IPS-20b (cell line): ENCODE measurements around the gene TOP2A.
"Not testable (repeated sequence)": the region's sequence is repeated elsewhere in the genome, so short reads cannot be mapped to it uniquely, and the experiment has no call there.

Experiments used
- H3K27ac ChIP-seq: one replicate; pipeline ENCODE4 v1.5.1; 2013; ENCODE audit warnings: low read length
- H3K27me3 ChIP-seq: 2 replicates; pipeline ENCODE4 v1.6.1; 2013; ENCODE audit warnings: mild to moderate bottlenecking, low read length, inconsistent platforms; ENCODE audit not compliant: insufficient read depth
- H3K36me3 ChIP-seq: 2 replicates; pipeline ENCODE4 v1.6.1; 2013; ENCODE audit warnings: low read depth, mild to moderate bottlenecking, inconsistent platforms, low read length, moderate library complexity; ENCODE audit not compliant: insufficient read depth
- H3K4me1 ChIP-seq: 2 replicates; pipeline ENCODE4 v1.6.1; 2013; ENCODE audit warnings: mild to moderate bottlenecking, control low read depth, inconsistent platforms, low read length, moderate library complexity; ENCODE audit not compliant: insufficient read depth
- H3K4me3 ChIP-seq: 2 replicates; pipeline ENCODE4 v1.5.1; 2013; ENCODE audit warnings: mild to moderate bottlenecking, low read length, inconsistent platforms
- H3K9ac ChIP-seq: 2 replicates; pipeline ENCODE4 v1.6.1; 2013; ENCODE audit warnings: low read depth, mild to moderate bottlenecking, inconsistent platforms, low read length, moderate library complexity
- H3K9me3 ChIP-seq: 2 replicates; pipeline ENCODE4 v1.6.1; 2013; ENCODE audit warnings: mild to moderate bottlenecking, low read depth, low read length, inconsistent platforms; ENCODE audit not compliant: insufficient read depth

TOP2A gene

DNA sequence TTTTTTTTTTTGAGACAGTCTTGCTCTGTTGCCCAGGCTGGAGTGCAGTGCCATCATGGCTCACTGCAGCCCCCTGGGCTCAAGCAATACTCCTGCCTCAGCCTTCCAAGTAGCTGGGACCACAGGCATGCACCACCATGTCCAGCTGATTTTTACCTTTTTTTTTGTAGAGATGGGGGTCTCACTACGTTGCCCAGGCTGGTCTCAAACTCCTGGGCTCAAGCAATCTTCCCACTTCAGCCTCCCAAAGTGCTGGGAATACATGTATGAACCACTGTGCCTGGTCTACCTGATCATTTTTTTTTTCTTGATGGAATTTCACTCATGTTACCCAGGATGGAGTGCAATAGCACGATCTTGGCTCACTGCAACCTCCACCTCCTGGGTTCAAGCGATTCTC lies 31.1 kb downstream of the TOP2A start:
- not testable (repeated sequence) for H3K4me1 ChIP-seq, H3K9me3 ChIP-seq, H3K27me3 ChIP-seq, H3K4me3 ChIP-seq, H3K9ac ChIP-seq, H3K27ac ChIP-seq
- peaks cover 43% of the 10 kb centered on the region for H3K36me3 ChIP-seq

DNA sequence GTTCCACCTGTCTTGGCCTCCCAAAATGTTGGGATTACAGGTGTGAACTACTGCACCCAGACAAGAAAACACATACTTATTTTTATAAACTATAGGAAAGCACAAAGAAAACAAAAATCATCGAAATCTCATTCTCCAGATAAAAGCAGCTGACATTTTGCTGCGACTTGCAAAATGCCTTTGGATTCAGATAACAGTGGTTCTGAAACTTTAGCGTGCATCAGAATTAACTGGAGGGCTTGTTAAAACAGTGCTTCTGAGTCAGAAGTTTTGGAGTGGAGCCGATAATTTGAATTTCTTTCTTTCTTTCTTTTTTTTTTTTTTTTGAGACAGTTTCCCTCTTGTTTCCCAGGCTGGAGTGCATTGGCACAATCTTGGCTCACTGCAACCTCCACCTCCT lies 35.4 kb downstream of the TOP2A start:
- Histone ChIP-seq H3K27me3 (no peaks in the 10 kb centered on the region), H3K27ac (no peak overlapping the region), H3K36me3 (no peaks in the 10 kb centered on the region; the same call in 1 of the 2 replicates), H3K4me1 (no peaks in the 10 kb centered on the region), H3K9ac (no peak overlapping the region), H3K4me3 (no peak overlapping the region), H3K9me3 (no peaks in the 10 kb centered on the region)

DNA sequence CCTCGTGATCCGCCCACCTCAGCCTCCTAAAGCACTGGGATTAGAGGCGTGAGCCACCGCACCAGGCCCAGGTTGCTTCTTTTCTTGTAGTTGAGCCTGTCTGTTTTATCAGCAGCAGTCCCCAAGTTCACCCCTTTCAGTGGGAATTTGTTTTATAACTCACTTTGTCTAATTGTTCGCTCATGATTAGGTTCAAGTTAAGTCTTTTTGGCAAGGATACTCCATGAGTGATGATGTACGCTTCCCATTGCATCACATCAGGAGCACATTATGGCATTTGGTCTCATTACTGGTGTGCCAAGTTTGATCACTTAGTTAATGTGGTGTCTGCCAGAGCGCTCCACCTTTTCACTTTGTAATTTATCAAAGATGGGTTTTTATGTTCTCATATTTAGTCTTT lies 38.7 kb downstream of the TOP2A start:
- Histone ChIP-seq H3K4me3 (no peak overlapping the region), H3K4me1 (no peaks in the 10 kb centered on the region), H3K9ac (no peak overlapping the region), H3K27me3 (no peaks in the 10 kb centered on the region), H3K27ac (no peak overlapping the region), H3K9me3 (no peaks in the 10 kb centered on the region), H3K36me3 (no peaks in the 10 kb centered on the region)

DNA sequence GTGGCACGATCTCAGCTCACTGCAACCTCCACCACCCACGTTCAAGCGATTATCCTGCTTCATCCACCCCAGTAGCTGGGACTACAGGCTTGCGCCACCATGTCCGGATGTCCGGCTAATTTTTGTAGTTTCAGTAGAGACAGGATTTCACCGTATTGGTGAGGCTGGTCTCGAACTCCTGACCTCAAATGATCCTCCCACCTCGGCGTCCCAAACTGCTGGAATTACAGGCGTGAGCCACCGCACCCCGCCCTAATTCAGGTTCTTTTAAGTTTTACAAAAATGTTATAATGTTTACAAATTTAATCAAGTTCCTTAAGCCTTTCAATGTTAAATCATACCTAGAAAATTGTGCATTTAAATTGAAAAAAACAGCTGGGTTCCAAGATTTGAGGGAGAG lies 39.9 kb downstream of the TOP2A start:
- H3K27me3 ChIP-seq, result no peaks in the 10 kb centered on the region
- no peak overlapping the region for H3K4me3 ChIP-seq
- no peaks in the 10 kb centered on the region for H3K9me3 ChIP-seq
- H3K9ac ChIP-seq, result no peak overlapping the region
- no peaks in the 10 kb centered on the region for H3K4me1 ChIP-seq
- H3K36me3 ChIP-seq, result no peaks in the 10 kb centered on the region
- no peak overlapping the region for H3K27ac ChIP-seq

DNA sequence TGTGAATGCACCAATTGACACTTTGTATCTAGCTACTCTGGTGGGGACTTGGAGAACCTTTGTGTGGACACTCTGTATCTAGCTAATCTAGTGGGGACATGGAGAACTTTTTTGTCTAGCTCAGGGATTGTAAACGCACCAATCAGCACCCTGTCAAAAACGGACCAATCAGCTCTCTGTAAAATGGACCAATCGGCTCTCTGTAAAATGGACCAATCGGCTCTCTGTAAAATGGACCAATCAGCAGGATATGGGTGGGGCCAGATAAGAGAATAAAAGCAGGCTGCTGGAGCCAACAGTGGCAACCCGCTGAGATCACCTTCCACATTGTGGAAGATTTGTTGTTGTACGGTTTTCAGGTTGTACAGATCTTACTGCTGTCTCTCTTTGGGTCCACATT lies 41.2 kb downstream of the TOP2A start:
- not testable (repeated sequence) for H3K4me1 ChIP-seq, H3K27me3 ChIP-seq, H3K9me3 ChIP-seq, H3K9ac ChIP-seq, H3K27ac ChIP-seq, H3K4me3 ChIP-seq, H3K36me3 ChIP-seq

DNA sequence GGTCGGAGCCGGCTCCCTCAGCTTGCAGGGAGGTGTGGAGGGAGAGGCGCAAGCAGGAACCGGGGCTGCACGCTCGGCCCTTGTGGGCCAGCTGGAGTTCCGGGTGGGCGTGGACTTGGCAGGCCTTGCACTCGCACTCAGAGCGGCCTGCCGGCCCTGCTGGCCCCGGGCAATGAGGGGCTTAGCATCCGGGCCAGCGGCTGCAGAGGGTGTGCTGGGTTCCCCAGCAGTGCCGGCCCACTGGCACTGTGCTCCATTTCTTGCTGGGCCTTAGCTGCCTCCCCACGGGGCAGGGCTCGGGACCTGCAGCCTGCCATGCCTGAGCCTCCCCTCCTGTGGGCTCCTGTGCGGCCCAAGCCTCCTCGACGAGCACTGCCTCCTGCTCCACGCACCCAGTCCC lies 41.9 kb downstream of the TOP2A start:
- not testable (repeated sequence) for H3K27me3 ChIP-seq, H3K36me3 ChIP-seq, H3K27ac ChIP-seq

DNA sequence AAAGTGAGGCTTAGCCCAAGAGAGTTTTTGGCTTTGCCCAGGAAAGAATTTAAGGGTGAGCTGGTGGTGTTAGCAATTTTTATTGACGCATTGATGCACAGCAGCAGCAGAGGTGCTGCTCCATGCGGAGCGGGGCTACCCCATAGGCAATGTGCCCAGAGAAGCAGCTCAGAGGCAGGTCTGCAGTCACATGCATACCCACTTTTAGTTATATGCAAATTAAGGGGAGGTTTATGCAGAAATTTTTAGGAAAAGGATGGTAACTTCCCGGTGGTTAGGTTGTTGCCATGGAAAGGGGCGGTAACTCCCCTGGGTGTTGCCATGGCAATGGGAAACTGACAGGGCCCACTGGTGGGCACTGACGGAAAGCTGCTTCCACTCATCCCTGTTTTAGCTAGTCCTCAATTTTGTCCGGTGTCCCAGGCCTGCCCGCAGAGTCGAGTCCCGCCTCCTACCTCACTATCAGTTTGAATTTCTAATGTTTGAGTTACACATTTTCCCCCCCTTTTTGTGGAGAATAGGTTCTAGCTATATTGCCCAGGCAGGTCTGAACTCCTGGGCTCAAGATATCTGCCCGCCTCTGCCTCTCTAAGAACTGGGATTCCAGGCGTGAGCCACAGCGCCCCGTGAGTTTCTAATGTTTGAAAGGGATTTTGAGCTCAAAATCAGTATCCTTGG lies 42.7 kb downstream of the TOP2A start:
- Histone ChIP-seq H3K27ac (no peak overlapping the region), H3K36me3 (no peaks in the 10 kb centered on the region), H3K27me3 (no peaks in the 10 kb centered on the region), H3K4me1 (no peaks in the 10 kb centered on the region; the same call in 1 of the 2 replicates), H3K4me3 (no peak overlapping the region; the same call in 1 of the 2 replicates), H3K9me3 (no peaks in the 10 kb centered on the region), H3K9ac (no peak overlapping the region)

More for the DNA sequence above, 41.9 kb downstream of the TOP2A start:
- not testable (repeated sequence) for H3K4me1 ChIP-seq, H3K9me3 ChIP-seq, H3K4me3 ChIP-seq, H3K9ac ChIP-seq

DNA sequence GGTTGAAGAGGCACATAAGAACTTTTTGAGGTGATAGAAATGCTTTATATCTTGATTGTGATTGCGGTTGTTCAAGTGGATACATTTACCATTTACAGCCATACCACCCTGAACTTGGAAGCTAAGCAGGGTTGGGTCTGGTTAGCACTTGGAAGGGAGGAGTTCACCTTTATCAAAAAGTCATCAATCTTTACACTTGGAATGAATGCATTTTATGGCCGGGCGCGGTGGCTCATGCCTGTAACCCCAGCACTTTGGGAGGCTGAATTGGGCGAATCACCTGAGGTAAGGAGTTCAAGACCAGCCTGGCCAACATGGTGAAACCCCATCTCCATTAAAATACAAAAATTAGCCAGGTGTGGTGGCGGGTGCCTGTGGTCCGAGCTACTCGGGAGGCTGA lies 43.7 kb downstream of the TOP2A start:
- Histone ChIP-seq H3K27ac (no peak overlapping the region), H3K4me1 (no peaks in the 10 kb centered on the region; the same call in 1 of the 2 replicates), H3K9ac (no peak overlapping the region), H3K36me3 (no peaks in the 10 kb centered on the region), H3K27me3 (no peaks in the 10 kb centered on the region), H3K9me3 (no peaks in the 10 kb centered on the region), H3K4me3 (no peak overlapping the region)

DNA sequence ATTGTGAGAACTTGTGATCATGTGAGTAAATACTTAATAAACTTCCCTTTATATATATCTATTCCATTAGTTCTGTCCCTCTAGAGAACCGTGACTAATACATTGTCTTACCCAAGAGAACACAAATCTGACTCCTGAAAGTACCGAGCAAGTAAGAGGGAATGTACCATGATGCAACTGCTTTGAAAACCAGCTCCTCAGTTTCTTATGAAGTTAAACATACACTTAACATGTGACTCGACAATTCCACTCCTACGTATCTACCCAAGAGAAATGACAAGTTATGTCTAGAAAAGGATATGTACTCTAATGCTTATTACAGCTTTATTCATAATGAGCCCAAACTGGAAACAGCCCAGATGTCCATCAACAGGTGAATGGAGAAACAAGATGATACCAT lies 44.4 kb downstream of the TOP2A start:
- no peak overlapping the region for H3K9ac ChIP-seq

DNA sequence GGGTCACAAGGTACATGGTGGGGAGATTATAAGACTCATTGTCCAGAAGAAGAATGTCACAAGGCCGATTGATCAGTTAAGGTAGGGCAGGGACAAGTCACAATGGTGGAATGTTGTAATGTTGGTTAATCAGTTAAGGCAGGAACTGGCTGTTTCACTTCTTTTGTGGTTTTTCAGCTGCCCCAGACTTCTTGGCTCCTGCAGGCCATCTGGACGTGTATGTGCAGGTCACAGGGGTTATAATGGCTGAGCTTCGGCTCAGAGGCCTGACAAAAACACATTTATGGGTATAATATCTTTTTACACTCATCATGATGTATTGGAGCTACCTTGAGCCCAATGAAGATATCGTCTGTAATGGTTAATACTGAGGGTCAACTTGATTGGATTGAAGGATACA lies 45.1 kb downstream of the TOP2A start:
- H3K4me3 ChIP-seq, H3K27me3 ChIP-seq, H3K36me3 ChIP-seq, H3K9me3 ChIP-seq, H3K9ac ChIP-seq, H3K4me1 ChIP-seq, H3K27ac ChIP-seq: not testable (repeated sequence)

More for the DNA sequence above, 44.4 kb downstream of the TOP2A start:
- Histone ChIP-seq H3K36me3 (no peaks in the 10 kb centered on the region), H3K27ac (no peak overlapping the region), H3K4me3 (no peak overlapping the region), H3K27me3 (no peaks in the 10 kb centered on the region), H3K9me3 (no peaks in the 10 kb centered on the region), H3K4me1 (no peaks in the 10 kb centered on the region; the same call in 1 of the 2 replicates)

DNA sequence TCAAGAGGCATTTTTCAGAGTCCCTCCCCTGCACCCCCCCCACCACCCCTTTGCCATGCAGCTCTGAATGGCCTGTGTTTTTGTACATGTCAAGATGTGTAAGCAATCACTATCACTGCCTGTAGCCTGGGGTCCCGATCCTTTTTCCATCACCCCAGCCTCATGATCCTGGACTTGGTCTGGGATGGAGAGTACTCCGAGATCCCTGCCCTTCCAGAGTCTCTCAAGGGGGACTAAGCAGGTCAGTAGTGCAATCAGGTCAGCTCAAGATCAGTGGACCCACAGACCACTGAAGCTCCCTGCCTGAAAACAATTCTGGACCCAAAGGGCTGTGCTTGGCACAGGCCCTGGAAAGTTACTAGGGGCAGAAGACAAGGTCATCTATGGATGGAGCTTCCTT lies 45.7 kb downstream of the TOP2A start:
- Histone ChIP-seq H3K9ac (no peak overlapping the region), H3K36me3 (no peaks in the 10 kb centered on the region), H3K27me3 (no peaks in the 10 kb centered on the region), H3K27ac (no peak overlapping the region), H3K4me1 (no peaks in the 10 kb centered on the region; the same call in 1 of the 2 replicates), H3K4me3 (no peak overlapping the region), H3K9me3 (no peaks in the 10 kb centered on the region)

DNA sequence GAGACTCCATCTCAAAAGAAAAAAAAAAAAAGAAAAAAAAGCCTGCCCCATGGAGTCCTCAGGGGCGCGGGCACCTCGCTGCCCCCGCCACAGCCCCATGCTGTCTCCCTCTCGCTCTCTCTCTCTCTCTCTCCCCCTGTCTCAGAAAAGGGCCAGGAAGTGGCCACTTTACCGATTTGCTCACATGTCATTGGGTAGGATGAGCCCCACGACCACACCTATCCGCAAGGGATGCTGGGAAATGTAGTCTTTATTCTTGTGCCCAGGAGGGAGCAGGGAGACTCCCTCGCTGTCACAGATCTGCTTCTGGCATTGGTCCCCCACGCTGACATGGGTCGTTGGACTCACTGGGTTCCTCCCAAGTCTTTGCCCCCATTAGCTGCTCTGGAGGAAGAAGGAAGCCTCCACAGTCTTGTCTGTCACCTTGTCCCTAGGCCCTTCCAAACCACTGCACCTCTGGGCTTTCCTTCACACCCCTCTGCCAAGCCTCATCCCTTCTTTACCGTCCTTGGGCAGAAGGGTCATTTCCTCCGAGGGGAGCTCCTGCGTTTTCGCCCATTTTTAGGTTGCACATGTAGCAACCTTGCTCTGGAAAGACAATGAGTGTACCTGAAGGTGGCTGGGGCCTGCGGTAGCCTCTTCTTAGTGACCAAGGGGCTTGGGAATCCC lies 46.3 kb downstream of the TOP2A start:
- Histone ChIP-seq H3K27me3 (no peaks in the 10 kb centered on the region), H3K27ac (no peak overlapping the region), H3K4me1 (no peaks in the 10 kb centered on the region; the same call in 1 of the 2 replicates), H3K4me3 (no peak overlapping the region), H3K36me3 (no peaks in the 10 kb centered on the region), H3K9me3 (no peaks in the 10 kb centered on the region), H3K9ac (no peak overlapping the region)
